GM18907 (cell line): ENCODE data around the gene ABCA8.

Experiments used
- ATAC-seq: cut with Tn5 transposase; IDR thresholded peaks from one replicate; pipeline ENCODE4 v1.9.1; 2021; ENCODE audit warnings: mild to moderate bottlenecking, moderate library complexity; ENCODE audit not compliant: unreplicated experiment

Gene ABCA8

DNA sequence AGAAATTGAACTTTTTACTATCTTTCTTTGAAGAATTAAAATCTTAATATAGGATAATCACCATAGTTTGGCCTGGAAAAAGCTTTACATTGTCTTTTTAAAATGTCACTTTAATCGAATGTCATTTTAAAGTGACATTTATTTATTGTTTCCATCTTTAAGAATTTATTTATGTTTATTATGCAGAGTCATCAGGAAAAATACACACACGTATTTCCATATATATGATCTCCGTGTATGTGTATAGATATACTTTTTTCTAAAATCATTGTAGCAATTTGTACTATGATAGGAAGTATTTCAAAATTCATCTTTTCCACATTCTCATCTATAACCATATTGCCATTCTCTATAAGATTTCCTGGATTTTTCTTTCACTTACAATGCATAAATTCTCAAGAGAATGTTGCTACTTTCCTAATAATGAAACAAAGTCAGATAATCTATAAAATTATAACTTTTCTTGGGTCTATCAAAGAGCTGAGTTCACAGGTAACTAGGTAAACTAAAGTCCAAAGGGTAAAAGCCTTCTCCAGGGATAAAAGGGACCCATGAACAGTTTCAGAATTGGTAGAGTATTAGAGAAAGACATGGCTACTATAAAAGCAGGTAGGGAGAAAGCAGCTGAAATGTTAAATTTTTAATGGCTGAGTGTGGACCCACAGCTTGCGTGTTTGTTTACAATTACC, 11.9 kb downstream of the ABCA8 start:
- no peak for ATAC-seq

DNA sequence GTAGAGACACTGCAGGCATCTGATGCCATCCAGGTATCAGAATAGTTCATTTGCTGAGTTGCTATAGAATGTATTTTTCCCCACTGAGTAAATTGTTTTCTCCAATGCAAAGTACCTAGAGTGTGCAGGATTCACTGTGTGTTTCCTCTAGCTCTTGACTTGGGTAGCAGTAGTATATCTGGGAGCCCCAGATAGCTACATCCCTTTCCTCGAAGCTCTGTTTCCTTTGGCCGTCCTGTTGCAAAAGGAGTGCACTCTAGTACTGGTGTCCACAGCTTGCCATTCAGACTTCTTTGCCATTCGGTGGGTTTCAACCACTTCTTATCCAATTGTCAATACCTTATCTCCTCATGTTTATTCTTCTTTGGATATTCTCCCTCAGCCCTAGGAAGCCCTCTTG, 12.8 kb downstream of the ABCA8 start:
- no peak for ATAC-seq

DNA sequence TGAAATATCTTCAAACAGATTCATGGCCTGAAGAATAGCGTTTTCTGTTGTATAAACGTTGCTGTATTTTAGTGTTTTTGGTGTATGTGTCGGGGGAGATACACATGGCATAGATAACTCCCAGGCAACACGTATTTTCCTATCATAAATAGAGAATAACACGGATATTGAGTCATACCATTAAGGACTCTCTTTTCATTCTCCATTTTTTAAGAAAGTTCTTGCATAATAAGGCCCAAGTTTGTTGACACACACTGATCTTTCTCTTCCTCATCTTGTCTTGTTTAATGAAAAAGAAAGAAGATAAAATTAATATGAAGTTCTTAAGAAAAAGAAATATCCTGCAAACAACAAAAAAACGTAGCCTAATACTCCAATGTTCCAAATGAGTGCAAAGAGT, 13.4 kb downstream of the ABCA8 start:
- ATAC-seq = no peak

DNA sequence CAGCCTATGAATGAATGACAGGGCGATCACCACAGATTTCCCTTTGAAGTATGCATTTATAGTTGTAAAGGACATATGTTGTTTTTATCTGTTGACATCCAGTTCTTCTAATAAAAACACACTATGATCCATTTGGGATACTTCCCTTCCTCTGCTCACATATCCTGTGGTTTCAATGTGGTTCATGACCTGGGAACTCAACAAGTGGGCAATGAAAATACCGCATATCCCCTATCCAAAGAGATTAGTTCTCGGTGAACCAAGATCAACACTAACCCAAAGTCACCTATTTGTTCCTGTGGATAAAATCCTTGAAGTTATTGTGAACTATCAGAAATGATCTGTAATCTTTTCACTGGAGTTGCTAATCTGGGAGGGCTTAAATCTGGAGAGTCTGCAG, 16.0 kb downstream of the ABCA8 start:
- no peak for ATAC-seq

DNA sequence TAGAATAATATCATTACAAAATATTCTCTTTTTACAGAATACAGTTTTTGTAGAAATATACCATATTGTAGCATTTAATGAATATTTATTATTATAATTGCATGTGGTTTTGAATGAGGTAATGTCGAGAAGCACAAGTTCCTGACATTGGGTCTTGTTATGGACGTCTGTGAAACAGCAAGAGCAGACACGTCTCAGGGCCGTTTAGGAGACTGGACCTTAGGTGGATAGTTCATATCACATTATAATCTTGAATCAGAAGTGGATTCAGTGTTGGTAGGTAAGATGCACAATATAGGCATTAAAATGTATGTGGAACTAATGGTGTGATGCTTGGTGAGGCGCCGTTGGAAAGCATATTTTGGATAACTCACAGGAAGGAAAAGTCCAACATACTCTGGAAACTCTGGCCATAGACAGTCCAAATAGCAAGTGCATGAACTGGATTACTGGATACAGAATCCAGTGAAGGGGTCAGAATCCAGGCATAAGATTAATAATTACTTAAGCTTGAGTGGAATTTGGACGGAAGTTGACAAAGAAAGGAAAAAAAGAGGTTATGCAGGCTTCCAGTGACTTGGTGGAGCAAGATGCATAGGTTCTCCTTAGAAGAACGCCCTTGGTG, 17.2 kb downstream of the ABCA8 start:
- ATAC-seq = no peak

DNA sequence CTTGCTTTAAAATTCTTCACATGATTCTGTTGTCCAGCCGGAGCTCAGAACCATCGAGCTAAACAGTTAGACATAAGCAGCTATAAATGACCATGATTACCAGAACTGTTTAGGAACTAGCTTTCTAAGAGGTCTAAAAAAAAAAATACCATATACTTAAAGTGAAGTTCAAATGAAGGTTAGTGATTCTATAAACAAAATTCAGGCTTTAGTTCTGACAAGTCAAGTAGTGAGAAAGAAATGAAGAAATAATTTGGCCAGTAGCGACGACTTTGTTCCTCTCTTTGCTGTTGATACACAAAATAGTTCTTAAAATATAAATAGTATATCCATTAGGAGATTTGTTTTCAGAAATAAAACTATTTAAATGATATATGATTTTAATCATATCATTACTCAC, 27.7 kb downstream of the ABCA8 start:
- no peak for ATAC-seq

DNA sequence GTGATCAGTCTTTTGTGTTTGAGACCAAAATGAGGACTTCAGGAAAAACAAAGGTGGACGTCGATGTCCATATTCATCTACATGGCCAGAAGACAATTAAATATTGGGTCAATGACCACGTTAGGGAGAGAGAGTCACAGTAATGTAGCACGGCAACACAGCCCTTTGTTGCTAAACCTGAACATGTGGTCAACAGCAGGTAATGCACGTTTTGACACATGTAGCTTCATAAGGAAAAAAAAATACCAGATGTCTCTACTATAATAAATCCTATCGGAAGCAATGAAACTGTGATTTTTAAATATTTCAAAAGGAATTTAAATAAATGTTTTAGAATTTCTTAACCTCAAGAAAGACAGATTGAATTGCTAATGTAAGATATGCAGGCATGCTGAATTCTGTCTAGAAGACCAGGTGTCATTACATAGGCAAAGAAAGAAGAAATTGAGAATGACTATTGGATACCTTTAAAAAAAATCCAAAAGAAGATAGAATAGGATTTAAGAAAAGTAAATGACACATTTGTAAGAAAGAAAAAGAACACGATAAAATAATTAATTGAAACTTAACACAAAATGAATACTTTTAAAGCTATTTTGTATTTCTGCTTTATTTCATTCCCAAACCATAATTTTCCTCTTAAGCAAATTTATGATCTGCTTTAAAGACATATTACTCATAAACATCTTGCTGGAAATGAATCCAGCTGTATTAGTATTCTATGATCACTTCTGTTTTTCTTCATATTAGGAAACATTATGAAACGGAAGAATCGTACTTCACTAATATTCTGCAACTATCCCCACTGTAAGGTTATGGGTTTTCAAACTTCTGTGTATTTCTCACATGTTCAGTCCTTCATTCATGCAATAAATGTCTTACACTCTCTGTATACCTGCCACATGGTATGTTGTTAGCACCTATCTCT, 30.1 kb downstream of the ABCA8 start:
- no peak for ATAC-seq

DNA sequence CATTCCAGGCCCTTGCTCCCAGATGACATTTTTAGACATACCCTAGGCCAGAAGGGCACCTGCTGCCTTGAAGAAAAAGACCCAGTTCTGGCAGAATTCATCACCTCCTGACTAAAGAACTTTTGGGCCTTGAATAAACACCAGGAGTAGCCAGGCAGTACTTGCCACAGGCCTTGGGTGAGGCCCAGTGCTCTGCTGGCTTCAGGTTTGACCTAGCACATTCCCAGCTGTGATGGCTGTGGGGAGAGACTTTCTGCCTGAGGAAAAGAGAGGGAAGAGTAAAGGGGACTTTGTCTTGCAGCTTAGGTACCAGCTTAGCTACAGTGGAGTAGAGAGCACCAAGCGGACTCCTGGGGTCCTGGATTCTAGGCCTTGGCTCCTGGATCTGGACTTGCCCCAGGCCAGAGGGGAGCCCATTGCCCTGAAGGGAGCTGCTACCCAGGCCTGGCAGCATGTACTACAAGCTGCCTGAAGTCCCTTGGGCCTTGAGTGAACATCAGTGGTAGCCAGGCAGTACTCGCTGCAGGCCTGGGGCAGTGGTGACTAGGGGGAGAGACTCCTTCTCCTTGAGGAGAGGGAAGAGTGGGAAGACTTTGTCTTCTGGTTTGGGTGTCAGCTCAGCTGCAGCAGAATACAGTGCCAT, 44.3 kb downstream of the ABCA8 start:
- no peak for ATAC-seq

DNA sequence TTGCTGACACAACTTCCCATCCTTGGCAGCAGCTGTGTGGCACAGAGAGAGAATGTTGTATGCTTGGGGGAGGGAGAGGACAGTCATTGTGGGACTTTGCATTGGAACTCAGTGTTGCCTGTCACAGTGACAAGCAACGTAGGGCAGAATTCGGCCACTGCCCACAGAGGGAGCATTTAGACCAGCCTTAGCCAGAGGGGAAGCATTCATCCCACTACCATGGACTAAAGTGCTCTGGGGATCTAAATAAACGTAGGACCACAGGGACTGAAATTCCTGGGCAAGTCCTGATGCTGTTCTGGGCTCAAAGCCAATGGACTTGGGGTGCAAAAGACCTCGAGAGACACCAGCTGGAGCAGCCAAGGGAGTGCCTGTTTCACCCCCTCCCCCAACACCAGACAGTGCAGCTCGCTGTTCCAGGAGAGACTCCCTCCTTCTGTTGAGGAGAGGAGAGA, 44.9 kb downstream of the ABCA8 start:
- no peak for ATAC-seq

DNA sequence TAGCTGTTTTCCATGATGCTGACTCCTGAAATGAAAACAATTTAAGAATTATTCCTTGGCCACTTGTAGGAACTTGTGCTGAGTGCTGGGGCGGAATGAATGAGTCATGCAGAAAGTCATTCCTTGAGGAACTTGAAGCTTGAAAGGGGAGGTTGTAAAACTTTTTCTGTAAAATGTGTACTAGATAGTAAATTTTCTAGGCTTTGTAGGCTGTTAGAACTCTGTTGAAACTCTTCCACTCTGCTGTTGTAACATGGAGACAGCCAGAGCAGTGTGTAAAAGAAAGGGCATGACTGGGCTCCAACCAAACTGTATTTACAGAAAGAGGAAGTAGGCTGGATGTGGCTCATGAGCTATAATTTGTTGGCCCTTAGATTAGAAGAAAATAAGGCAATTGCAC, 46.1 kb downstream of the ABCA8 start:
- ATAC-seq = peak; percentile 65

DNA sequence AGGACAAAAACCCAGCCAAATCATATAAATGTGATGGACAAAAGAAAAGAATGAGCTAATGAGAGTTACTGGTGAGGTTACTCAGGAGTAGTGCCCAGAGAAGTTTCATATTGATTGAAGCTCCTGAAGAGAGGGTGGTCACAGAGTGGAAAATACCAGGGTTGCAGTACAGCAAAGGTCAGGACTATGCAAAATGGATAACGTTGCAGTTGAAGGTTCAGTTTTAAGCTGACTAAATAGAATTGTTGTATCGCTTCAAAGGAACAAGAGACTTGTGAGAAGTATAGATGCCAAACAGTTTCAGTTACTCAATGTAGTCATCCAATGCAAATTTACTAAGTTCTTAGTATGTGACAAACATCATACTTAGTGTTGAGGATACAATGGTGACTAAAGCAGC, 47.1 kb downstream of the ABCA8 start:
- peak; percentile 68 for ATAC-seq

DNA sequence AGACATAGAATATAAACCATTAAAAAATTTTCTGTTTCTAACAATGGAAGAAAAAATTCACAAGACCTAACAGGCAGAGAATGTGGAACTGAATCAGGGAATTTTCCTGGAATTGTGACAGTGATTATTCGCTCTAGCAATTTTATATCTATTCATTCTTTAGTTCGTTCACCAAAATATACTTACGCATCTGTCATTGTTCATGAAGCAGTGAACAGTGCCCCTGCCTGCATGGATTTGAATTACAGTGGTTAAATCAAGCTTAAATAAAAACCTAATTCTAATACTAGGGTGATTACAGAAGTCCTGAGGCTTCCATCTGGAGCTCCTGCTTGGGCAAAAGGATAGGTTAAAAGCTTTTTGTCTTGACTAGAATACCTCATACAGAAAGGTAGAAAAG, 48.6 kb downstream of the ABCA8 start:
- no peak for ATAC-seq

DNA sequence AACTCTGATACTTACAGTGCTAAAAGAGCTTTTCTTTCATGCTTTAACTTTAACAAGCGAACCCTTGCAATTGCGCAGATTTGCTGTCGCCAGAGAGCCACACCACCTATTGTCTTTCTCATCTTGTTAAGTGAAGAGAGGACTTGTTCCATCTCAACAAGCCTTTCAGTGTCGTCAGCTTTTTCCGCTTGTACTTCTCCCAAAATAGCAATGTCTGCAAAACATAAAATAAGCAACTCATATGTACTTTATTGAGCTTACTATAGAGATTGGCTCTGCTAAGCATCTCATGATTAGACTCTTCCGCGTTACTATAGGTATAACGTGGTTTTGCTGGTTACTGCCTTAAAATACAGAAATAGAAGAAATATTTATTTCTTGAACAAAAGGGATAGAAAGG, 51.9 kb downstream of the ABCA8 start:
- no peak for ATAC-seq

DNA sequence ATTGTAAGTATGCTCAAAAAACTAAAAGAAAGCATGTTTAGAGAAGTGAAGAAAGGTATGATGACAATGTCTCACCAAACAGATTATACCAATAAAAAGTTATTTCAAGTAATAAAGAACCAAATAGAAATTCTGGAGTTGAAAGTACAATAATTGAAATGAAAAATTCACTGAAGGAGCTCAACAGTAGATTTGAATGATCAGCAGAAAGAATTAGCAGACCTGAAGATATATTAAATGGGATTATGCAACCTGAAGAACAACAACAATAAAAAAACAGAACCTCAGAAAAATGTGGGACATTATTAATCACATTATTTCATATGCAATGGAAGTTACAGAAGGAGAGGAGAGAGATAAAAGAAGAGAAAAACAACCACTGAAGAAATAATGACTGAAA, 57.6 kb downstream of the ABCA8 start:
- no peak for ATAC-seq

DNA sequence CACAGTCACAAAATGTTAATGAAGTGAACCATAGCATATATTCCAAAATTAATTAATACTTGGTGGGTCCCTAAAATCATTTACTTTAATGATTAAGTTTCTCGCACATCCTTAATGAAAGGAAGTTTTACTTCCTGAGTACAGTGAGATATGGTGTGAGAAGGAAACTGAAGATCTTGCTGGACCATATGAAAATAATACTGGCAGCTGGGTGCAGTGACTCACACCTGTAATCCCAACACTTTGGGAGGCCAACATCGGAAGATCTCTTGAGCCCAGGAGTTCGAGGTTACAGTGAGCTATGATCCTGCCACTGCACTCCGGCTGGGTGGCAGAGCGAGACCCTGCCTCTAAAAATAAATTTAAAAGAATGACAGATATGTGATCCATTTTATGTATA, 62.5 kb downstream of the ABCA8 start:
- ATAC-seq = no peak

DNA sequence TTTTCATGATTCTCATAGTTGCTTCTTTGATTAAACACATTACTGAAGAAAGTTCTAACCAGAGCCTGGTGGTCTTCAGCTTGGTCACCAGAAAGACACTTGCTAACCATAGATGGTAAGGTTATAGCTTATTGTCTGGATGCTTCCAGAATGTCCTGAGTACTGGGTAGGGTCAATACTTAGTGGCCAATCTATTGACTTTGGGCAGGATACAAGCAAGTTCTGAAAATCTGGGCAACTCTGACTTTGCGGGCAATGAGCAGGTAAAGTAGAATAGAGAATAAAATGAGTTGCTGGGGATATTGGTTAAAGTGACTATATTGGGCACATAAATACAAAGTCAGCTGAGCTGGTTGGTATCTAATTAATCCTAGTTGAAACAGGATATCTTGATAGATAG, 63.0 kb downstream of the ABCA8 start:
- no peak for ATAC-seq

DNA sequence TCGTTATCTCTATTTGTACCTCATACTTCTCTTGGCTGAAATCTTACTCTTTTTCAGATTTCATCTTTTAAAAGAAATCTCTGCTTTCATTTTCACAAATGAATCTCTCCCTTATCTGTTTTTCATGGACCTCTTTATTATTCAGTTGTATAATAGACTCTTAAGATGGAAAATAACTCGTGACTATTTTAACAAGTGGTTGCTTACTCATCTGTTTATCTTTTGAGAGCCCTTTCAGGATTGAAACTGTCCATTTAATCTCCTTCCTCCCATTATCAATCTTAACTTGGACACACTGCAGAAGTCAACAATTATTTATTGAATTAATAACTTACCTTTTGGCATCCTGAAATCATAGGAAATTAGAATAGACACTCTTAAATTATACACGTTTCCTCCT, 68.8 kb downstream of the ABCA8 start:
- no peak for ATAC-seq

DNA sequence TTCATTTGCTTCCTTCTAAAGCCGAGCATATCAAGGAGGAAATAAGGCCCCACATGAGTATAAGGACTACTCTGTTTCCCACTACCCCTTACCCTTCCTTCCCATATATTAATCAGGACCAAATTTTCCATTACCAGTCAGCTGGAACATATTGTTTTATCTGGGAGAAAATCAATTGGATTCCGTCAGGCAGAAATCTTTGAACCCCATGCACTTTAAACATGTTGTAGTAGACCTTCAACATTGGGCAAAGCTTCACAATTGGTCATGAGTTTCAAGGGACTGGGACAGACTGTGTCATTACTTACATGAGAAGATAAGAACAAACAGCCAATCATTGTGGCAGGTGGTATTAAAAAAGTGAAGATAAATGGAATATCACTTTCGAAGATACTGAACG, 70.3 kb downstream of the ABCA8 start:
- ATAC-seq = no peak

DNA sequence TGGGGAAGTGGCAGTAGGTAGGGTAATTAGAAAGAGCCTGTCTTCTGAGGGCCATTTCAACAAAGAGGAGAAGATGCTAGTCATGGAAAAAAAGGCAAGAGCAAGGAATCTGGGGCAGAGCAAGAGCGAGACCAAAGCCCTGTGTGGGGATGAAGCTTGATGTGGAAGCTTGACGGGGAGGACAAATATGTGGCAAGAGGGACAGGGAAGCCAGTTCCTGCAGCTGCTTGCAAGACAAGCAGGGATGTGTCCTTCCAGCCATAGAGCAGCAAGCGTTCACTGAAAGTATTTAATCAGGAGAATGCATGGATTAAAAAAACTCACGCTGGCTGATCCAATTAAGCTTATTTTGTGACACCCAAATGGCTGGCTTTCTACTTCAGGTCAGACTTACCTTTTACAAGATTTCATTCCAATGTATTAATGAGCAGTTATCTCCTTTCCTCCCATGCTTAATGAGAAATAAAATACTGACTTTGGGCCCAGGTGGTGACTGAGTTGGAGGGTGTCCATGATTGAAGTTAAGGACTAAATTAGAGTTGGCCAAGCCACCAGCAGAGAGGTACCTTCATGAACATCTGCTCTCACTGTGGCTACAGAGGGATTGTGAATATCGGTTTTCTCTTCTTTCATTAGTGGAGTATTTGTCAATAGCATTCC, 76.8 kb downstream of the ABCA8 start:
- no peak for ATAC-seq

DNA sequence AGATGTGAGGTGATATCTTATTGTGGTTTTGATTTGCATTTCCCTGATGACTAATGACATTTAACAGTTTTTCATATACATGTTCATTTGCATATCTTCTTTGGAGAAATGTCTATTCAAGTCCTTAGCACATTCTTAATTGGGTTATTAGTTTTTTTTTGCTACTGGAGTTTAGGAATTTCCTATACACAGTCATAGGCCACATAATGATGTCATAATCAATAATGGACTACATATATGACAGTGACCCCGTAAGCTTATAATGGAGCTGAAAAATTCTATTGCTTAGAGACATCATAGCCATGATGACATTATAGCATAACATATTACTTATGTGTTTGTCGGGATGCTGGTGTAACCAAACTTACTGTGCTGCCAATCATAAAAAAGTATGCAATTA, 83.7 kb downstream of the ABCA8 start:
- no peak for ATAC-seq

DNA sequence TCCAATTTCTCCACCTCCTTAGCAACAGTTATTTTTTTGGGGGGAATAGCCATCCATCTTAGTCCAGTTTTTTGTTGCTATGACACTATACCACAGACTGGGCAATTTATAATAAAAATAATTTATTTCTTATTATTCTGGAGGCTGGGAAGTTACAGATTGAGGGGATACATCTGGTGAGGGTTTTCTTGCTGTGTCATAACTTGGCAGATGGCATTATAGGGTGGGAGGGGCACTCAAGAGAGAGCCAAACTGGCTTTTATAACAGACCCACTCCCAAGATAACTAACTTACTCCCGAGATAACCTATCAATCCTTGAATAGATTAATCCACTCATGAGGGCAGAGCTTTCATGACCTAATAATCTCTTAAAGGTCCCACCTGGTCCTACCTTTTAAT, 84.2 kb downstream of the ABCA8 start:
- no peak for ATAC-seq
